Peyer's patch (tissue), 4 donors: Measurements from ENCODE around the gene WDR93.

Source experiments
- POLR2A ChIP-seq, 2 donors: fragments of 450-650 bp; IDR thresholded peaks; one replicate each; pipeline ENCODE4 v1.5.1; 2017; ENCODE audit warnings: antibody characterized with exemption in 2 of 2, mild to moderate bottlenecking in 2 of 2, moderate library complexity in 2 of 2
- TF ChIP-seq, protein P1 (sequence below), 6 experiments: fragments of 450-650 bp in 4 of 6; fragments of 200-600 bp in 2 of 6; sonication (generic) in 1 of 6; IDR thresholded peaks; one replicate each; pipeline ENCODE4 v1.5.1; 2017 to 2019; ENCODE audit warnings: antibody characterized with exemption in 6 of 6, mild to moderate bottlenecking in 3 of 6, moderate library complexity in 1 of 6

DNA sequence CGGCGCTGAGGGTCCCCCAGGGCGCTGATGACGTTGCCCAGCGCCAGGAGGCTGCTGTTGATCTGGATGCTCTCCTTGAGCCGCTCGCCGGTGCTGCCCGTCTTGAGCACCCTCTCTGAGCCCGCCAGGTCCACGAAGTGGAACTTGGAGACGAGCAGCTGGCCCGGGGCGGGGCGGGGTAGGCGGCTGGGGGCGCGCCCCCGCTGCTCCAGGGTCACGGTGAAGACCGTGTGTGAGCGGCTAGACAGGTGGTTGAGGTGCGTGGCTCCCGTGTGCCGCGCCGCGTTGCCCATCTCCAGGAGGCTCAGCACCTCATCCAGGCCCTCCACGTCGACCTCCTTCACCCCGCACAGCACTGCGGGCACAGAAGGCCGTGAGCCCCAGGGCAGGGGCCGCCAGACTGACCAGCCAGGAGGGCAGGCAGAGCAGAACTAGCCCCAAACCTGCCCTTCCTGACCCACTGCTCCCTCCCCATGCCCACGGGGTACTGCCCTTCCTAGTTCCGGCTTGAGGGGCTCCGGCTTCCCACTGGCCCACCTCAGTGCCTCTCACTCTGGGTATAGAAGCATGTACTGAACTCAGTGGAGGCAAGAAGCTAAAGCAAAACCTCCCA is 41.5 kb upstream of the WDR93 start:
- TF ChIP-seq POLR2A (IDR thresholded peaks at IDR 0.05): no peak
- TF ChIP-seq, protein P1, sequence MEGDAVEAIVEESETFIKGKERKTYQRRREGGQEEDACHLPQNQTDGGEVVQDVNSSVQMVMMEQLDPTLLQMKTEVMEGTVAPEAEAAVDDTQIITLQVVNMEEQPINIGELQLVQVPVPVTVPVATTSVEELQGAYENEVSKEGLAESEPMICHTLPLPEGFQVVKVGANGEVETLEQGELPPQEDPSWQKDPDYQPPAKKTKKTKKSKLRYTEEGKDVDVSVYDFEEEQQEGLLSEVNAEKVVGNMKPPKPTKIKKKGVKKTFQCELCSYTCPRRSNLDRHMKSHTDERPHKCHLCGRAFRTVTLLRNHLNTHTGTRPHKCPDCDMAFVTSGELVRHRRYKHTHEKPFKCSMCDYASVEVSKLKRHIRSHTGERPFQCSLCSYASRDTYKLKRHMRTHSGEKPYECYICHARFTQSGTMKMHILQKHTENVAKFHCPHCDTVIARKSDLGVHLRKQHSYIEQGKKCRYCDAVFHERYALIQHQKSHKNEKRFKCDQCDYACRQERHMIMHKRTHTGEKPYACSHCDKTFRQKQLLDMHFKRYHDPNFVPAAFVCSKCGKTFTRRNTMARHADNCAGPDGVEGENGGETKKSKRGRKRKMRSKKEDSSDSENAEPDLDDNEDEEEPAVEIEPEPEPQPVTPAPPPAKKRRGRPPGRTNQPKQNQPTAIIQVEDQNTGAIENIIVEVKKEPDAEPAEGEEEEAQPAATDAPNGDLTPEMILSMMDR (IDR thresholded peaks at IDR 0.05): no peak
